RWPE2 (cell line): Measurements from ENCODE around the gene SLC39A11.
A peak's percentile ranks its signal among the peaks of the same experiment; 100 is the strongest.

Source experiments
- ATAC-seq: fragments of 200-7000 bp; cut with Tn5 transposase; 3 replicates; pipeline ENCODE4 v1.9.1; 2021; ENCODE audit warnings: low read depth
- DNase-seq: peaks from one replicate; pipeline ENCODE4 v3.0.0-alpha.2; 2020; ENCODE audit warnings: low spot score
- H3K27ac ChIP-seq: fragments of 450-650 bp; 2 replicates; pipeline ENCODE4 v1.5.1; 2017; ENCODE audit warnings: mild to moderate bottlenecking; ENCODE audit not compliant: poor library complexity, severe bottlenecking
- H3K27me3 ChIP-seq: fragments of 250-450 bp; sonication (Bioruptor Pico); 2 replicates; pipeline ENCODE4 v1.5.1; 2021; ENCODE audit warnings: mild to moderate bottlenecking, moderate library complexity; ENCODE audit not compliant: insufficient read depth, poor library complexity, severe bottlenecking
- H3K36me3 ChIP-seq: fragments of 250-450 bp; sonication (Bioruptor Pico); 2 replicates; pipeline ENCODE4 v1.5.1; 2020; ENCODE audit warnings: low read depth, mild to moderate bottlenecking, moderate library complexity
- H3K4me1 ChIP-seq: fragments of 250-450 bp; sonication (Bioruptor Pico); 2 replicates; pipeline ENCODE4 v1.5.1; 2021; ENCODE audit warnings: mild to moderate bottlenecking, moderate library complexity; ENCODE audit not compliant: insufficient read depth, poor library complexity, severe bottlenecking
- H3K4me3 ChIP-seq: fragments of 250-450 bp; sonication (Bioruptor Pico); 2 replicates; pipeline ENCODE4 v1.5.1; 2021; ENCODE audit warnings: mild to moderate bottlenecking, moderate library complexity; ENCODE audit not compliant: severe bottlenecking
- H3K9me3 ChIP-seq: fragments of 250-450 bp; sonication (Bioruptor Pico); 2 replicates; pipeline ENCODE4 v1.5.1; 2021; ENCODE audit warnings: mild to moderate bottlenecking, moderate library complexity; ENCODE audit not compliant: severe bottlenecking
- TF ChIP-seq, protein P1 (sequence below): fragments of 450-650 bp; IDR thresholded peaks from one replicate; pipeline ENCODE4 v1.5.1; 2017; ENCODE audit warnings: mild to moderate bottlenecking, moderate library complexity; ENCODE audit not compliant: poor library complexity, severe bottlenecking

SLC39A11 gene

GRCh38 chr17:72717676-72718075 lies 374.8 kb downstream of the SLC39A11 start:
- Histone ChIP-seq H3K4me1 (peaks cover 23% of the 10 kb centered on the region), H3K27ac (peak overlapping the region; percentile 90), H3K27me3 (no peaks in the 10 kb centered on the region), H3K4me3 (no peak overlapping the region), H3K36me3 (no peaks in the 10 kb centered on the region), H3K9me3 (no peaks in the 10 kb centered on the region)
- ATAC-seq: no peak
- TF ChIP-seq, protein P1, sequence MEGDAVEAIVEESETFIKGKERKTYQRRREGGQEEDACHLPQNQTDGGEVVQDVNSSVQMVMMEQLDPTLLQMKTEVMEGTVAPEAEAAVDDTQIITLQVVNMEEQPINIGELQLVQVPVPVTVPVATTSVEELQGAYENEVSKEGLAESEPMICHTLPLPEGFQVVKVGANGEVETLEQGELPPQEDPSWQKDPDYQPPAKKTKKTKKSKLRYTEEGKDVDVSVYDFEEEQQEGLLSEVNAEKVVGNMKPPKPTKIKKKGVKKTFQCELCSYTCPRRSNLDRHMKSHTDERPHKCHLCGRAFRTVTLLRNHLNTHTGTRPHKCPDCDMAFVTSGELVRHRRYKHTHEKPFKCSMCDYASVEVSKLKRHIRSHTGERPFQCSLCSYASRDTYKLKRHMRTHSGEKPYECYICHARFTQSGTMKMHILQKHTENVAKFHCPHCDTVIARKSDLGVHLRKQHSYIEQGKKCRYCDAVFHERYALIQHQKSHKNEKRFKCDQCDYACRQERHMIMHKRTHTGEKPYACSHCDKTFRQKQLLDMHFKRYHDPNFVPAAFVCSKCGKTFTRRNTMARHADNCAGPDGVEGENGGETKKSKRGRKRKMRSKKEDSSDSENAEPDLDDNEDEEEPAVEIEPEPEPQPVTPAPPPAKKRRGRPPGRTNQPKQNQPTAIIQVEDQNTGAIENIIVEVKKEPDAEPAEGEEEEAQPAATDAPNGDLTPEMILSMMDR: no peak
- DNase-seq: no peak

GRCh38 chr17:72717276-72717675 lies 375.2 kb downstream of the SLC39A11 start:
- no peaks in the 10 kb centered on the region for H3K36me3 ChIP-seq
- no peaks in the 10 kb centered on the region for H3K27me3 ChIP-seq
- no peaks in the 10 kb centered on the region for H3K9me3 ChIP-seq
- H3K4me3 ChIP-seq: no peak overlapping the region
- H3K27ac ChIP-seq: peak overlapping the region; percentile 90
- no peak for DNase-seq
- H3K4me1 ChIP-seq: peaks cover 23% of the 10 kb centered on the region
- ATAC-seq: no peak
- TF ChIP-seq, protein P1: no peak

GRCh38 chr17:72715906-72716572 lies 376.4 kb downstream of the SLC39A11 start:
- TF ChIP-seq, protein P1: no peak
- no peak overlapping the region for H3K4me3 ChIP-seq
- ATAC-seq: peak; percentile 88
- H3K36me3 ChIP-seq: no peaks in the 10 kb centered on the region
- no peak for DNase-seq
- peak overlapping the region; percentile 90 for H3K27ac ChIP-seq
- H3K27me3 ChIP-seq: no peaks in the 10 kb centered on the region
- H3K4me1 ChIP-seq: peaks cover 24% of the 10 kb centered on the region
- peaks cover 3% of the 10 kb centered on the region for H3K9me3 ChIP-seq

GRCh38 chr17:72714357-72714966 lies 378.0 kb downstream of the SLC39A11 start:
- H3K4me3 ChIP-seq: no peak overlapping the region
- no peaks in the 10 kb centered on the region for H3K27me3 ChIP-seq
- peak overlapping the region; percentile 90 for H3K27ac ChIP-seq
- peaks cover 8% of the 10 kb centered on the region for H3K9me3 ChIP-seq
- TF ChIP-seq, protein P1: no peak
- DNase-seq: no peak
- peaks cover 39% of the 10 kb centered on the region for H3K4me1 ChIP-seq
- H3K36me3 ChIP-seq: no peaks in the 10 kb centered on the region
- ATAC-seq: no peak

DNA sequence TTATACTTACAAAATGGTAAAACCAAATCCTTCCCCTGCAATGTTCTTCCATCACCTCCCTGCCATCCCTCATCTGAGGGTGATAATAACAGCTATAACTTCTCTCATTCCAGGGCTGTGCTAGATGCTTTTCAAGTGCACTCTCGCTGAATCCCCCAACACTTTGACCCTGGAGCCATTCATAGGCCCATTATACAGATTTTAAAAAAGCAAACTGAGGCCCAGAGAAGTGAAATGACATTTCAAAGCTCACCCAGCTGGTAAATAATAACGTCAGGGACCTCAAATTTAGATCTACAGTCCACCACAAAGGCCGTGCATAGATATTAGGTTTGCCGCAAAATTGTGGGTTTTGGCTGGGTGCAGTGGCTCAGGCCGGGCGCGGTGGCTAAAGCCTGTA lies 378.8 kb downstream of the SLC39A11 start:
- H3K27ac ChIP-seq: no peak overlapping the region
- H3K27me3 ChIP-seq: no peaks in the 10 kb centered on the region
- H3K4me3 ChIP-seq: no peak overlapping the region
- H3K9me3 ChIP-seq: peaks cover 8% of the 10 kb centered on the region
- peaks cover 39% of the 10 kb centered on the region for H3K4me1 ChIP-seq
- no peak for ATAC-seq
- H3K36me3 ChIP-seq: no peaks in the 10 kb centered on the region
- no peak for DNase-seq
- TF ChIP-seq, protein P1: no peak
